Measurements from ENCODE around the gene GABRR1. TPM values are rescaled to one million over a fixed set of nuclear protein-coding genes. Genes with fewer than 3 reads are reported as not detected.

Gene GABRR1
- total RNA-seq, 1 donor from 2014 or later: not detected

DNA sequence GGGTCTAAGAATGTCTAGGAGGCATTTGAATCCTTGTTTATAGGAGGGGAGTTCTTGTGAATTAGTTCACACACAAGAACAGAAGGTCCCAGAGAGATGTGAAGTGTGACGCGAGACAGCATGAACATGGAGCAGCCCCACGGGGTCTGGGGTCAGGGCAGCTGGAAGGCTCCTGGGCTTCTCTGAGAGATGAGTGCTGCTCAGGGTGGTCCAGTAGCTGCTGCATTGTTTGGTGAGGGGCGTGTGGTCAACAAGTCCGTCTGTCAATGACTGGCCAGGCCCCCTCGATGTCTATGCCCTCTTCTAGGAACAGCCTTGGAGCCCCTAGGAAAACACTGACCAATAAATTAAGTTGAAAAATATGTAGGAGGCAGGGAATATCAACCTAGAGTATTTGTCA lies 40.2 kb upstream of the GABRR1 start:
- TF ChIP-seq, protein P1, sequence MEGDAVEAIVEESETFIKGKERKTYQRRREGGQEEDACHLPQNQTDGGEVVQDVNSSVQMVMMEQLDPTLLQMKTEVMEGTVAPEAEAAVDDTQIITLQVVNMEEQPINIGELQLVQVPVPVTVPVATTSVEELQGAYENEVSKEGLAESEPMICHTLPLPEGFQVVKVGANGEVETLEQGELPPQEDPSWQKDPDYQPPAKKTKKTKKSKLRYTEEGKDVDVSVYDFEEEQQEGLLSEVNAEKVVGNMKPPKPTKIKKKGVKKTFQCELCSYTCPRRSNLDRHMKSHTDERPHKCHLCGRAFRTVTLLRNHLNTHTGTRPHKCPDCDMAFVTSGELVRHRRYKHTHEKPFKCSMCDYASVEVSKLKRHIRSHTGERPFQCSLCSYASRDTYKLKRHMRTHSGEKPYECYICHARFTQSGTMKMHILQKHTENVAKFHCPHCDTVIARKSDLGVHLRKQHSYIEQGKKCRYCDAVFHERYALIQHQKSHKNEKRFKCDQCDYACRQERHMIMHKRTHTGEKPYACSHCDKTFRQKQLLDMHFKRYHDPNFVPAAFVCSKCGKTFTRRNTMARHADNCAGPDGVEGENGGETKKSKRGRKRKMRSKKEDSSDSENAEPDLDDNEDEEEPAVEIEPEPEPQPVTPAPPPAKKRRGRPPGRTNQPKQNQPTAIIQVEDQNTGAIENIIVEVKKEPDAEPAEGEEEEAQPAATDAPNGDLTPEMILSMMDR (IDR thresholded peaks at IDR 0.05; ENCODE audit: insufficient read depth, low read length, poor library complexity, severe bottlenecking): no peak
- no peak overlapping the region for H3K4me3 ChIP-seq (ENCODE audit: low read depth, low read length)
- no peak for DNase-seq (ENCODE audit: low read depth)
- no peaks in the 10 kb centered on the region for H3K36me3 ChIP-seq (ENCODE audit: control insufficient read depth, insufficient read depth, low read length)
- no peaks in the 10 kb centered on the region for H3K27me3 ChIP-seq (ENCODE audit: control insufficient read depth, insufficient read depth, low read length)

DNA sequence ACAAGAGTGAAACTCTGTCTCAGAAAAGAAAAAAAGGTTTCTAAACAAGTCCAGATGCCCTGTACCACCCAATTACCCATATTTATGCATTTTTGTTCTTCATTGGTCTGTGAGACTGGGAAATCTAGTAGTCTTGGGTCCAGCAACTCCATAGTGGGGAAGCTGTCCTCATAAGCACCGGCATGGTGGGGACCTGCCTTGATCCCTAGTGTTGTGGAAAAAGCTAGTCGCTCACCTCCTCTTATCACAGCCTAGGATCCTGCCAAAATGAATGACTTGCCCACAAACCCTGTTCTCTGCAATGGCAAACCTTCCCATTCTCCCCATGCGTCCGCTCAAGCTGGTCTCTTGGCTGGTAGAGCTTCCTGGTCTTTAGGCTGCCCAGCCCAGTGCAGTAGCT lies 38.3 kb upstream of the GABRR1 start:
- TF ChIP-seq, protein P1 (IDR thresholded peaks at IDR 0.05; ENCODE audit: insufficient read depth, low read length, poor library complexity, severe bottlenecking): no peak
- Histone ChIP-seq H3K36me3 (ENCODE audit: control insufficient read depth, insufficient read depth, low read length) (no peaks in the 10 kb centered on the region), H3K4me3 (ENCODE audit: low read depth, low read length) (no peak overlapping the region), H3K27me3 (ENCODE audit: control insufficient read depth, insufficient read depth, low read length) (no peaks in the 10 kb centered on the region)
- DNase-seq (ENCODE audit: low read depth): no peak

DNA sequence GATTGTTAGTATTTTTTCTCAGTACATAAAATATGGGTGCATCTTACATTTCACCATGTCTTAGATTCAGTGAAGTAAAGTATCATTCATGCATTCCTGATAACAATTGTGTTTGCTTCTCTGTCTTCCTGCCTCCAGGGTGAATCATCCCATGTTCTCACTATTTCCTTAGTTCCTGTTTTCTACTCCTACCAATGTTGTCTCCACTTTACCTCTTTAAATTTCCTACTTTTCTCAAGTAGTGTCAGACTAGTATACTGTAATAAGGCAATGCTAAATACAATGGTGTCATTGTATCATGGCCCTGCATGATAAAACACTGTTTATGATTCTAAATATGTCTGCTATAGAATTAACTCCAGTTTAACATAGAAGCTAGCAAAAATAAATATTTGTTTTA lies 37.4 kb upstream of the GABRR1 start:
- TF ChIP-seq, protein P1 (IDR thresholded peaks at IDR 0.05; ENCODE audit: insufficient read depth, low read length, poor library complexity, severe bottlenecking): no peak
- H3K4me3 ChIP-seq (ENCODE audit: low read depth, low read length): no peak overlapping the region
- no peaks in the 10 kb centered on the region for H3K27me3 ChIP-seq (ENCODE audit: control insufficient read depth, insufficient read depth, low read length)
- H3K36me3 ChIP-seq (ENCODE audit: control insufficient read depth, insufficient read depth, low read length): no peaks in the 10 kb centered on the region
- no peak for DNase-seq (ENCODE audit: low read depth)

DNA sequence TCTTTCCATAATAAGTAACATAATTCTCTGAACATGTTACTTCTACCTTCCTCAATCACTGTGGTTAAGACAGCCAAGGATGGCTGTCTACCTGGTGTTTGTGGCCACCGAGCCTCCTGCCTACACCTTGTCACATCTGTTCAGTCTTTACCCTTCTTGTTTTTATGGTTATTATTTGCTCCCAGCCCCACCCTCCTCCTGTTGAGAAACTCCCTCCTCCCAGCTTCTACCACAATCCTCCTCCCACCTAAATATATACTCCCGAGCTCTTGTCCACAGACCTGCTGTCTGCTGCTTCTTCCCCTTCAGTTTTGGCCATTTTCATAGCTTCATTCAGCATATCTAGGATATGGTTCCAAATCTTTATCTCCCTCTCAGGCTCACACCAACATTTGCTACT lies 35.7 kb upstream of the GABRR1 start:
- H3K36me3 ChIP-seq (ENCODE audit: control insufficient read depth, insufficient read depth, low read length): no peaks in the 10 kb centered on the region
- no peak overlapping the region for H3K4me3 ChIP-seq (ENCODE audit: low read depth, low read length)
- DNase-seq (ENCODE audit: low read depth): no peak
- TF ChIP-seq, protein P1 (IDR thresholded peaks at IDR 0.05; ENCODE audit: insufficient read depth, low read length, poor library complexity, severe bottlenecking): no peak
- H3K27me3 ChIP-seq (ENCODE audit: control insufficient read depth, insufficient read depth, low read length): no peaks in the 10 kb centered on the region

DNA sequence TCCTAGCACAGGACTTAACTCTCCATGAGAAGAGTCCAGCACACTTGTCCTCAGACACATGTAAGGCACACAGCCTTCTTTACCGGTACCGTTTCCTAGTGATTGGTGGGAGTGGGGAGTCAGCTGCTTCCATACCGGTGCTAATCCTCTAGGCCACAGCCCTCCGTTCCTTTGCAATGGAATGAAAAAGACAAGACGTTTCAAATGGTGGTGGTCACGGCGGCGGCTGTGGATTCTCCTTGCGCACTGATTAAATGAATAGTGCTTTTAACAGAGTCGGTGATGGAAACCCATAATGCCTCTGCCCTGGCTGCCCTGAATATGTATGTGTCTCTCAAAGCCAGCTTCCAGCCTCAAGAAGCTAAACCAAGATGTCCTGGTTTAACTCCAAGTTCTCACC lies 34.8 kb upstream of the GABRR1 start:
- Histone ChIP-seq H3K27me3 (ENCODE audit: control insufficient read depth, insufficient read depth, low read length) (no peaks in the 10 kb centered on the region), H3K36me3 (ENCODE audit: control insufficient read depth, insufficient read depth, low read length) (no peaks in the 10 kb centered on the region), H3K4me3 (ENCODE audit: low read depth, low read length) (no peak overlapping the region)
- no peak for DNase-seq (ENCODE audit: low read depth)
- TF ChIP-seq, protein P1 (IDR thresholded peaks at IDR 0.05; ENCODE audit: insufficient read depth, low read length, poor library complexity, severe bottlenecking): no peak

DNA sequence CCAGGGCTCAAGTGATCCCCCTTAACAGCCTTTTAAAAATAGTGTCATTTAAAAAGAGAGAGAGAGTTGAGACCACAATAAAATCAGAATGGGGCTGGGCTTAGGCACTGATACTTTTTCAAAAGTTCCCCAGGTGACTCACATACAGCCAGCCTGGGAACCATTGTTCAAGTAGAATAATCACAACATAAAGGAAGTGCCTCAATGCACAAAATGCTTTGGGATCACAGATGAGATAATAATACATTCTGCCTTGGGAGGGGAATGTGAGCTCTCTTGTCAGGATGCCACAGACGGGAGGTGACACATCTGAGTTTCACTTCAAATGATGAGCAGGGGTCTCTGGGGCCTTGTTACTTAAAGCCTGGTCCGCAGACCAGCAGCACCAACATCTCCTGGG lies 34.0 kb upstream of the GABRR1 start:
- no peak overlapping the region for H3K4me3 ChIP-seq (ENCODE audit: low read depth, low read length)
- peak; percentile 12 for DNase-seq (ENCODE audit: low read depth)
- TF ChIP-seq, protein P1 (IDR thresholded peaks at IDR 0.05; ENCODE audit: insufficient read depth, low read length, poor library complexity, severe bottlenecking): no peak
- H3K36me3 ChIP-seq (ENCODE audit: control insufficient read depth, insufficient read depth, low read length): no peaks in the 10 kb centered on the region
- H3K27me3 ChIP-seq (ENCODE audit: control insufficient read depth, insufficient read depth, low read length): no peaks in the 10 kb centered on the region
